GM10266 (cell line): ENCODE results near the gene DPRX.

Experiments used
- DNase-seq: peaks from one replicate; pipeline ENCODE4 v3.0.0; 2012; ENCODE audit errors: extremely low spot score
- CTCF ChIP-seq: IDR thresholded peaks from 2 replicates; pipeline ENCODE4 v1.5.1; 2012; ENCODE audit warnings: mild to moderate bottlenecking, low read depth; ENCODE audit not compliant: control insufficient read depth, insufficient read depth; ENCODE audit errors: missing control alignments

Gene DPRX

GRCh38 chr19:53598361-53598760 is 33.4 kb upstream of the DPRX start:
- DNase-seq: no peak
- no peak for TF ChIP-seq CTCF

GRCh38 chr19:53600217-53600616 is 31.6 kb upstream of the DPRX start:
- no peak for TF ChIP-seq CTCF
- DNase-seq: peak; percentile 1

- no peak for DNase-seq
- no peak for TF ChIP-seq CTCF
These were observed 25.8 kb upstream of the DPRX start for GRCh38 chr19:53606031-53606430.

DNA sequence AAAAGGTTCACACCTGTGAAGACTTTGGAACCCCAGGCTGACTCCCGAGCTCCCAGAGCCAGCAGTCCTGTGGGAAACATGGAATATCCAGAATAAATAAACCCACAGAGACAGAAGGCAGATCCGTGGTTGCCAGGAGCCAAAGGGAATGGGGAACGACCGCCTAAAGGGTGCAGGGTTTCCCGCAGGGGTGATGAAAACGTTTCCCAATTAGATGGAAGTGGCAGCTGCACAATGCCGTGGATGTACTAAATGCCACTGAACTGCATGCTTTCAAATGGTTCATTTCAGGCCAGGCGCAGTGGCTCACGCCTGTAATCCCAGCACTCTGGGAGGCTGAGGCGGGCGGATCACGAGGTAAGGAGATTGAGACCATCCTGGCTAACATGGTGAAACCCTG is 23.4 kb upstream of the DPRX start:
- no peak for TF ChIP-seq CTCF

DNA sequence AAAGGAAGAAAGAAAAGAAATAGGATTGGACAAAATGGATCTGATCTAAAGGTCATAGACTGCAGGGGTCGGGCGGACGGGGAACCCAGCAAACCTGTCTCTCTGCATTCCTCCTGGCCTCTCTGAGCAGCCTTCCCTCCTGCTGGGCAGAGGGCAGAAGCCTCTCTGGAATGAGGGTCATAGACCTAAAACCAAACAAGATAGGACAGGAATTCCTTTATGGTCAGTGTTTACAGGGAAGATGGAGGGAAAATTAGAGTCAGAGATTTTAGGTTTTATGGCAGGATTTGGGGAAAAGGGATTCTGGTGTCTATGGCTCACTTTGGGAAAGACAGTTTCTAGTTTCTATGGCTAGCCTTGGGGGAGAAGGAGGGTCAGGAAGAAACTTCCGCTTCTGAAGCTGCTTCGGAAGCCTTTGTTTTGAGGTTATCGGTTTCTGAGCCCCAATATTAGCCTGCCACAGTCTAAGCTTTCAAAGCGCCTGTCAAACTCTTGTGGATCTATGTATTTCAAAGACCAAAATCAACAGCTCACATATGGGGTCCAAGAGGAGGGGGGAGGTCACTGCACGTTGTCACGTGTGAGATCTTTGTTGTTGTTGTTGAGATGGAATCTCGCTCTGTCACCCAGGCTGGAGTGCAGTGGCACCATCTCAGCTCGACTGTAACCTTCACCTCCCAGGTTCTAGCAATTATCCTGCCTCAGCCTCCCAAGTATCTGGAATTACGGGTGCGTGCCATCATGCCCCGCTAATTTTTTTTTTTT is 18.9 kb upstream of the DPRX start:
- no peak for DNase-seq
- TF ChIP-seq CTCF: no peak

More for the DNA sequence above, 23.4 kb upstream of the DPRX start:
- no peak for DNase-seq

DNA sequence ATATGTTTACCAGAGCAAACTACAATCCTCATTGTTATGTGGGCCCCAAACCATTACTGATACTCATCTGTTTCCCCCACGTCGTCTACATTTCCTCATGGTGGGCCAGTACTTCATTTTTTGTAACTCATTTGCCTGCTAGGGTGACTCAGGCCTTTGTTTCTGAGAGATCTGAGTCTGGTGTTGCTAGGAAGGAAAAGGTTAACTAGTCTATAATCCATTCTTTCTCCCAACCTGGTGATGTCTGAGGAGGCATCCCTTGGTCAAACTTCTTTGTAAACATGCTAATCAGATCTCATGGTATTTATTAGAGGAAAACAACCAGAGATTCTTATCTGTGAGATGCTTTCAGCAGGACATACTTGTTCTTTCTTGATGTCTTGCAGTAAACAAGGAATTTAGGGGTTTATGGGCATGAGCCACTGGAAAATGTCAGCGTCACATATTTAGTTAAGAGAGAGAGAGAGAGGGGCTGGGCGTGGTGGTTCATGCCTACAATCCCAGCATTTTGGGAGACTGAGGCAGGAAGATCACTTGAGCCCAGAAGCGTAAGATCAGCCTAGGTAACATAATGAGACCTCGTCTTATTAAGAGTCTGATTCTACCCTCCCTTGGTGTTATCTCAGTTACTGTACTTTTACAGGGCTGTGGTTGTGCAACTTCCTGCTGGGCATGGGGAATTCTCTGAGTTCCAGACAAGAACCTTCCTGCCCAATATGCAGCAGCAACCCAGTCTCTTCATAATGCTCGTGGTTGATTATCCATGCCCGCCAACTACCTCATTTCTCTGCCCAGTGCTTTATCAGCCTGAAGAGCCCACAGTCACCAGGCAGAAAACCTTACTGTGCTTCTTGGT is 9.7 kb upstream of the DPRX start:
- no peak for DNase-seq
- no peak for TF ChIP-seq CTCF
